ENCODE data around the gene HOGA1.

DNA sequence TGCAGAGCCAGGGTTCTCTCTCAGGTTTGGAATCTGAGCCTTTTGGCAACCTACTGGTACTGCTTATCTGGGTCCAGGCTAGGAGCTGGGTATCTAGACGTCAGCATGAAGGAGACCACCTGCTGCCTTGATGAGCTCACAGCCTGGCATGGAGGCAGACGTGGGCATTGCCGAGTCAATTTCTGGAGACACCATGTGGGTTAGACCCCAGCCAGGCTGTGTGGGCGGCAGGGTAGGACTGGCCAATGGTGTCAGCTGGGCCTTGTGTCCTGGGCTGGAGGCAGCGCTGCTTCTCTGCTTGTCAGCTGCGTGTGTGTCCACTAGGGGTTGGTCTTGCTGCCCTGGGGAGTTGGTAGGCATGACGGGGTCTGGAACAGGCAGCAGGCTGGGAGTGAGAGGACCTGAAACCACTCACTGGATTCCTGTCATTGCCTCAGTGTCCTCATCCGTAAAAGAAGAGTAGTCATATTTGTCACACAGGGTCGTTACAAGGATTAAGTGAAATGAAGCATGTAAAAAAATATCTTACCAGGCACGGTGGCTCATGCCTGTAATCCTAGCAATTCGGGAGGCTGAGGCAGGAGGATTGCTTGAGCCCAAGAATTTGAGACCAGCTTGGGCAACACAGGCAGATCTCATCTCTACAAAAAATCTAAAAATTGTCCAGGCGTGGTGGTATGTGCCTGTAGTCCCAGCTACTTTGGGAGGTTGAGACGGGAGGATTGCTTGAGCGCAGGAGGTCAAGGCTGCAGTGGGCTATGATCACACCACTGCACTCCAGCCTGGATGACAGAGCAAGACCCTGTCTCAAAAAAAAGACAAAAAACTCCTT is 43.3 kb upstream of the HOGA1 start:
- no peak for TF ChIP-seq CTCF (conservative IDR thresholded peaks at IDR 0.05)
- TF ChIP-seq EZH2 (IDR thresholded peaks at IDR 0.05; ENCODE audit: low read depth) = no peak

Measured in PC-9 (cell line).